ENCODE results near the gene GRM2. TPM values are rescaled to one million over a fixed set of nuclear protein-coding genes. Genes with fewer than 3 reads are reported as not detected.

GRM2 gene
- total and polyA plus RNA-seq, 2 of the 8 experiments (the other 6 are each of a cell fraction or from before 2014, with no cell fraction given): 3.9 to 10.5 TPM

DNA sequence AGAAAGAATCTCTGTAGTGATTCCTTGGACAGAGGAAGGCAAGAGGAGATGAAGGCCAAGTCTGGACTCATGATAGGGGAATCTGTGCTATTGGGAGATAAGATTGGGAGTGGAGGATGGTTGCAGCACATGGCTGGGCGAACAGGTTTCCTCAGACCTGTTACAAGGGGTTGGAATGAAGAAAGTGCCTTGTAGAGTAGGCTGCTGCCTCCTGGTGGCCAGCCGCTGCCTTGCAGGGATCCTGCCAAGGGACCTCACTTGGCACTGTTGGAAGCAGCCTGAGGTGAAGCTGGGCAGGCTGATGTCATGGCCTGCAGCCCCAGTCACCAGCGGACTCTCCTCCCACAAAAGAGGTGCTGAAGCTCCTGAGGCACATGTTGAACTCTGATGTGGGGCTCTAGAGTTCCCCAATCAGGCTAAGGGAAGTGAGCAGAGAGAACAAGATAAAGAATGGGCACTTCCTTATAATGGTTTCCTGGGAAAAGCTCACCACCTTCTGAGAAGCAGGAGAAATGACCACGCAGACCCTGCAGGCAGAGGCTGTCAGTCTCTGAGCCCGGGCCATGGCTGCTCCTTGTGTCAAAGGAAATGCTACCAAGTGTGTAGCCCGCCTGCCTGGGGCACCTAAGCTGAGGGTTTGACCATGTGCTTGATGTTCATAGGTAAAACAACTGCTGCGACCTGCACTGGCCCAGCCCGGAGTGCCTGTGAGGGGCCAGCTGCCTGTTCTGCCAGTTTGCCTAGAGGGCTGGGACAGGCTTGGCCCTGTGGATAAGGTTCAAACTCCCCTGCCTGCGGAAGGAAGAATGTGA, 37.4 kb upstream of the GRM2 start (continued):
- TF ChIP-seq NANOG (IDR thresholded peaks at IDR 0.05; ENCODE audit: insufficient read depth, low read depth, low read length, poor library complexity, severe bottlenecking) (no peak), RBBP5 (IDR thresholded peaks at IDR 0.05; ENCODE audit: borderline replicate concordance, low read depth, low read length) (no peak), RFX5 (IDR thresholded peaks at IDR 0.05; ENCODE audit: borderline replicate concordance, low read depth, low read length) (no peak), SP1 (IDR thresholded peaks at IDR 0.05; ENCODE audit: low read depth, low read length) (0 out of 2 replicates have a peak, but pooled peaks have one; percentile 30), CREB1 (IDR thresholded peaks at IDR 0.05) (peak; percentile 42; the same call in 1 of the 2 replicates), USF2 (IDR thresholded peaks at IDR 0.05; ENCODE audit: low read length) (no peak), CEBPB (IDR thresholded peaks at IDR 0.05; ENCODE audit: low read depth, low read length) (0 out of 2 replicates have a peak, but pooled peaks have one; percentile 29), RXRA (IDR thresholded peaks at IDR 0.05; ENCODE audit: insufficient read depth, low read depth, low read length) (no peak), TAF1 (IDR thresholded peaks at IDR 0.05; ENCODE audit: low read depth, low read length) (0 out of 2 replicates have a peak, but pooled peaks have one; percentile 32), SRF (IDR thresholded peaks at IDR 0.05; ENCODE audit: low read depth, low read length) (no peak), NRF1 (IDR thresholded peaks at IDR 0.05; ENCODE audit: low read depth, low read length) (no peak)
- TF ChIP-seq, protein P1, sequence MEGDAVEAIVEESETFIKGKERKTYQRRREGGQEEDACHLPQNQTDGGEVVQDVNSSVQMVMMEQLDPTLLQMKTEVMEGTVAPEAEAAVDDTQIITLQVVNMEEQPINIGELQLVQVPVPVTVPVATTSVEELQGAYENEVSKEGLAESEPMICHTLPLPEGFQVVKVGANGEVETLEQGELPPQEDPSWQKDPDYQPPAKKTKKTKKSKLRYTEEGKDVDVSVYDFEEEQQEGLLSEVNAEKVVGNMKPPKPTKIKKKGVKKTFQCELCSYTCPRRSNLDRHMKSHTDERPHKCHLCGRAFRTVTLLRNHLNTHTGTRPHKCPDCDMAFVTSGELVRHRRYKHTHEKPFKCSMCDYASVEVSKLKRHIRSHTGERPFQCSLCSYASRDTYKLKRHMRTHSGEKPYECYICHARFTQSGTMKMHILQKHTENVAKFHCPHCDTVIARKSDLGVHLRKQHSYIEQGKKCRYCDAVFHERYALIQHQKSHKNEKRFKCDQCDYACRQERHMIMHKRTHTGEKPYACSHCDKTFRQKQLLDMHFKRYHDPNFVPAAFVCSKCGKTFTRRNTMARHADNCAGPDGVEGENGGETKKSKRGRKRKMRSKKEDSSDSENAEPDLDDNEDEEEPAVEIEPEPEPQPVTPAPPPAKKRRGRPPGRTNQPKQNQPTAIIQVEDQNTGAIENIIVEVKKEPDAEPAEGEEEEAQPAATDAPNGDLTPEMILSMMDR (IDR thresholded peaks at IDR 0.05; ENCODE audit: control extremely low read depth in 1 of 3, insufficient read depth in 1 of 3, low read depth in 1 of 3, low read length in 3 of 3): peak in 2 of 3 experiments; percentile 97 to 100; a peak in 3 of 4 replicates
- TF ChIP-seq, protein P2, sequence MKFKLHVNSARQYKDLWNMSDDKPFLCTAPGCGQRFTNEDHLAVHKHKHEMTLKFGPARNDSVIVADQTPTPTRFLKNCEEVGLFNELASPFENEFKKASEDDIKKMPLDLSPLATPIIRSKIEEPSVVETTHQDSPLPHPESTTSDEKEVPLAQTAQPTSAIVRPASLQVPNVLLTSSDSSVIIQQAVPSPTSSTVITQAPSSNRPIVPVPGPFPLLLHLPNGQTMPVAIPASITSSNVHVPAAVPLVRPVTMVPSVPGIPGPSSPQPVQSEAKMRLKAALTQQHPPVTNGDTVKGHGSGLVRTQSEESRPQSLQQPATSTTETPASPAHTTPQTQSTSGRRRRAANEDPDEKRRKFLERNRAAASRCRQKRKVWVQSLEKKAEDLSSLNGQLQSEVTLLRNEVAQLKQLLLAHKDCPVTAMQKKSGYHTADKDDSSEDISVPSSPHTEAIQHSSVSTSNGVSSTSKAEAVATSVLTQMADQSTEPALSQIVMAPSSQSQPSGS (IDR thresholded peaks at IDR 0.05; ENCODE audit: low read length): no peak

Measured in H1 (cell line).